Measurements from ENCODE around the gene MYL3. TPM values are rescaled to one million over a fixed set of nuclear protein-coding genes. Genes with fewer than 3 reads are reported as not detected.

The MYL3 gene
- total RNA-seq, 4 donors from 2014 or later: 5.4 to 17.1 (median 8.6) TPM

DNA sequence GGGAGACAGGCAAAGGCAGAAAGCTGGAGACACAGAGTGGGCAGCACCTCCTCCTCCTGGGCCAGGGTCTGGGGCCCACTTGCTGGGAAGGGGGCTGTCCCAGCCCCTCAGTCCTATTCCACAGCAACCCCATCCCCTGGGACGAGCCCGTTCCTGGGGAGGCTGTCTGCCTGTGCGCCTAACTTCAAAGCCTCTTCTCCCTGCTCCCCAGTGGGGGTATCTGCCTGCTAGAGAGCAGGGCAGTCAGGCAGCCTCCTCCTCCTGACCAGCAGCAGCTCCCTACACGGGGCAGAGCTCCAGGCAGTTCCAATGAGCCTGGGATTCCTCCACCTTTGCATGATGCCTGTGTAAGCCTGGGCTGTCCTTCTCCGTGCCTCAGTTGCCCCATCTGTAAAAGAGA is 21.2 kb upstream of the MYL3 start:
- TF ChIP-seq POLR2A (IDR thresholded peaks at IDR 0.05) (no peak), EP300 (IDR thresholded peaks at IDR 0.05) (no peak)
- TF ChIP-seq, protein P1, sequence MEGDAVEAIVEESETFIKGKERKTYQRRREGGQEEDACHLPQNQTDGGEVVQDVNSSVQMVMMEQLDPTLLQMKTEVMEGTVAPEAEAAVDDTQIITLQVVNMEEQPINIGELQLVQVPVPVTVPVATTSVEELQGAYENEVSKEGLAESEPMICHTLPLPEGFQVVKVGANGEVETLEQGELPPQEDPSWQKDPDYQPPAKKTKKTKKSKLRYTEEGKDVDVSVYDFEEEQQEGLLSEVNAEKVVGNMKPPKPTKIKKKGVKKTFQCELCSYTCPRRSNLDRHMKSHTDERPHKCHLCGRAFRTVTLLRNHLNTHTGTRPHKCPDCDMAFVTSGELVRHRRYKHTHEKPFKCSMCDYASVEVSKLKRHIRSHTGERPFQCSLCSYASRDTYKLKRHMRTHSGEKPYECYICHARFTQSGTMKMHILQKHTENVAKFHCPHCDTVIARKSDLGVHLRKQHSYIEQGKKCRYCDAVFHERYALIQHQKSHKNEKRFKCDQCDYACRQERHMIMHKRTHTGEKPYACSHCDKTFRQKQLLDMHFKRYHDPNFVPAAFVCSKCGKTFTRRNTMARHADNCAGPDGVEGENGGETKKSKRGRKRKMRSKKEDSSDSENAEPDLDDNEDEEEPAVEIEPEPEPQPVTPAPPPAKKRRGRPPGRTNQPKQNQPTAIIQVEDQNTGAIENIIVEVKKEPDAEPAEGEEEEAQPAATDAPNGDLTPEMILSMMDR (IDR thresholded peaks at IDR 0.05): no peak
- no peak for DNase-seq (ENCODE audit: low spot score in 2 of 2)
- peak overlapping the region in 1 of 4 donors; percentile 75 for H3K4me3 ChIP-seq
- no peaks in the 10 kb centered on the region for H3K36me3 ChIP-seq
- WGBS, 2 donors: 68 to 72% methylated on average over 5 of the region's 5 CpGs
- no peaks in the 10 kb centered on the region for H3K9me3 ChIP-seq
- H3K27ac ChIP-seq: no peak overlapping the region
- peaks cover 0 to 33% of the 10 kb centered on the region in 2 donors for H3K27me3 ChIP-seq
- H3K4me1 ChIP-seq: peaks cover 0 to 30% (median 14%) of the 10 kb centered on the region in 4 donors

DNA sequence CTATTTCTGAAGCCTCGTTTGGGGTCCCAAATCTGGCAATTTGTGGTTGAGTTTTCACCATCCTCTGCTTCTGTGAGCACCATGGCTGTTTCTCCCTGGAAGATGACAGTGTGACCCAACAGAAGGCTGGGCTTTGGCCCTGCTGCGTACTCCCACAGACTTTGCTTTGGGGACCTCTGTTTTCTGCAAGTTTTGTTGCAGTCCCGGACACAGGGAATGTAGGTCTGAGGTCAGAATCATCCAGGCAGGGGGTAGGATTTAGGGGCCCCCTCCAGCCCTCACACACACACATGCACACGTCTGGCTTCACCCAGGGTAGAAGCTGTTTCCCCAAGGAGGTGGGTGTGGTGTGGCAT is 20.6 kb upstream of the MYL3 start:
- no peak overlapping the region for H3K27ac ChIP-seq
- no peak for DNase-seq (ENCODE audit: low spot score in 2 of 2)
- H3K4me1 ChIP-seq: peaks cover 0 to 35% (median 14%) of the 10 kb centered on the region in 4 donors
- TF ChIP-seq EP300 (IDR thresholded peaks at IDR 0.05): no peak
- no peak for TF ChIP-seq POLR2A (IDR thresholded peaks at IDR 0.05)
- TF ChIP-seq, protein P1 (IDR thresholded peaks at IDR 0.05): no peak
- 66 to 70% methylated on average over 4 of the region's 4 CpGs for WGBS, 2 donors
- H3K27me3 ChIP-seq: peaks cover 0 to 33% of the 10 kb centered on the region in 2 donors
- H3K9me3 ChIP-seq: no peaks in the 10 kb centered on the region
- peak overlapping the region; percentile 26 to 75 (median 50) for H3K4me3 ChIP-seq
- H3K36me3 ChIP-seq: no peaks in the 10 kb centered on the region

DNA sequence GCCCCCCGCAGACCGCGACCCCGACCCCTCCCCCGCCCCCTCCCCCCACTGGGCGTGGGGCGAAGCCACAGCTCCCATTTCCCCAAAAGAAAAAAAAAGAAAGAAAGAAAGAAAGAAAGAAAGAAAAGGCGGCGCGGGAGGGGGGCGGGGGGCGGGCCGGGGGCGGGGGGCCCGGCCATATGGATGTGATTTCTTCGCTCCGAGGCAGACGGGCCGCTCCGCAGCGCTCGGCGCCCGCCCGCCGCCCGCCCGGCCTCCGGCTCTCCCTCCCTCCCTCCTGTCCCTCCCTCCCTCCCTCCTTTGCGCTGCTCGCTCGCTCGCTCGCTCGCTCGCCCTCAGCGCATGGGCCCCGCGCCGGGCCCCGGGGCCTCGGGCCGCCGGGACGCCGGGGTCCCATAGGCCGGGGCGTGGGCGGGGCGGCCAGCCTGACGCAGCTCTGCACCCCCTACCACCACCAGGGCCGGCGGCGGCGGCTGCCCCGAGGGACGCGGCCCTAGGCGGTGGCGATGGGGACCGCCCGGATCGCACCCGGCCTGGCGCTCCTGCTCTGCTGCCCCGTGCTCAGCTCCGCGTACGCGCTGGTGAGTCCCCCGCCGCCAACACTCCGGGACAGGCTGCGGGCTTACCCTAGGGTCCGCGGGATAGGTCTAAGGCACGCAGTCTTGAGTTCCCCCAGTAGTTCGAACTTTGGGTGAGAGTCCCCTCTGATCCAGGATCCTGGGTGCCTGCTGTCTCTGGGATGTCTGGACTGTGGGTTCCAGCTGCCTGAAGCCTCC is 20.0 kb upstream of the MYL3 start:
- Histone ChIP-seq H3K36me3 (no peaks in the 10 kb centered on the region), H3K27me3 (peaks cover 0 to 33% of the 10 kb centered on the region in 2 donors), H3K27ac (peak overlapping the region in 3 of 4 donors; percentile 75 to 83 (median 78)), H3K4me1 (peaks cover 0 to 35% (median 14%) of the 10 kb centered on the region in 4 donors), H3K4me3 (peak overlapping the region; percentile 45 to 81 (median 66)), H3K9me3 (no peaks in the 10 kb centered on the region)
- TF ChIP-seq, protein P1 (IDR thresholded peaks at IDR 0.05): peak in 1 of 5 experiments; percentile 11
- no peak for TF ChIP-seq POLR2A (IDR thresholded peaks at IDR 0.05)
- 2 to 8% methylated on average over 22 to 42 of the region's 78 CpGs for WGBS, 2 donors
- DNase-seq (ENCODE audit: low spot score in 2 of 2): no peak

DNA sequence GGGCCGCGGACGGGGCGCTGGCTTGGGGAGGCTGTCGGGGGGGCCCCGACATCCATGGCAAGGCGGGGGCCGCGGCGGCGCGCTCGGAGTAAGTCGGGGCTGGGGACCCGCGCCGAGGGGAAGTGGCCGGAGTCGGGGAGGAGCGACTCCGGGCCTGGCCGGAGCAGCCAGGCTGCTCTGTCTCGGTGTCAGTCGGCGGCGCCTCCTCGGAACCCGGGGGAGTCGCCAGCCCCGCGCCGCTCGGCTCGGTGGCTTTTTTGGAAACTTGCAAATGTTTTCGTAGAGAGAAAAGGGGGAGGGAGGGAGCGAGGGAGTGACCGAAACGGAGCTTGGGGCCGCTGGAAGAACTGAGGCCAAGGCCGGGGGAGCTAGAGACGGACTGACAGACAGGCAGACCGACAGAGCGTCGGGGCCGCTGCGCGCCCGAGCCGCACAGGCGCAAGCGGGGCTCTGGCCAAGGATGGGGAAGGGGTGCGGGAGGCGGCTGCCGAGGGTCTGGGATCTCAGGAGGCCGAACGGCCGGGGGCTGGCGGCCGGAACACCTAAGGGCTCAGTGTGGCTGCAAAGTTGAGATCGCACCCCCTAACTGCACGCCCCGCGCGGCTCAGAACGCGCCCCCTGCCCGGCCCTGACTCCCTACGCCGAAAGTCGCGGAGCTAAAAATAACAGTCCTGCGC is 19.3 kb upstream of the MYL3 start:
- peaks cover 0 to 35% (median 14%) of the 10 kb centered on the region in 4 donors for H3K4me1 ChIP-seq

GRCh38 chr3:46881596-46882376 is 18.5 kb upstream of the MYL3 start:
- H3K4me3 ChIP-seq: peak overlapping the region; percentile 45 to 81 (median 66)
- H3K36me3 ChIP-seq: no peaks in the 10 kb centered on the region
- TF ChIP-seq EP300 (IDR thresholded peaks at IDR 0.05): no peak
- TF ChIP-seq, protein P1 (IDR thresholded peaks at IDR 0.05): no peak
- no peak for TF ChIP-seq POLR2A (IDR thresholded peaks at IDR 0.05)
- 2 to 3% methylated on average over 56 to 57 of the region's 83 CpGs for WGBS, 2 donors
- H3K9me3 ChIP-seq: no peaks in the 10 kb centered on the region
- DNase-seq (ENCODE audit: low spot score in 2 of 2): no peak
- H3K27ac ChIP-seq: peak overlapping the region in 3 of 4 donors; percentile 75 to 83 (median 78)
- H3K27me3 ChIP-seq: peaks cover 0 to 33% of the 10 kb centered on the region in 2 donors
- peaks cover 0 to 35% (median 14%) of the 10 kb centered on the region in 4 donors for H3K4me1 ChIP-seq

More for the DNA sequence above, 19.3 kb upstream of the MYL3 start:
- no peaks in the 10 kb centered on the region for H3K36me3 ChIP-seq
- 1 to 2% methylated on average over 50 to 65 of the region's 72 CpGs for WGBS, 2 donors
- no peaks in the 10 kb centered on the region for H3K9me3 ChIP-seq
- H3K27me3 ChIP-seq: peaks cover 0 to 33% of the 10 kb centered on the region in 2 donors
- peak overlapping the region in 3 of 4 donors; percentile 75 to 83 (median 78) for H3K27ac ChIP-seq
- TF ChIP-seq EP300 (IDR thresholded peaks at IDR 0.05): no peak
- no peak for DNase-seq (ENCODE audit: low spot score in 2 of 2)
- peak overlapping the region; percentile 45 to 81 (median 66) for H3K4me3 ChIP-seq
